Liver (tissue), 9 donors: Measurements from ENCODE around the gene PAK1. TPM values are rescaled to one million over a fixed set of nuclear protein-coding genes. Genes with fewer than 3 reads are reported as not detected.

Source experiments
- DNase-seq: peaks from one replicate; pipeline ENCODE4 v3.0.0-alpha.2; 2017; ENCODE audit warnings: low spot score
- H3K27ac ChIP-seq, 2 donors: one replicate each; pipeline ENCODE4 v1.7.0; 2013; ENCODE audit warnings: inconsistent platforms in 2 of 2, low read length in 2 of 2, control low read depth in 1 of 2, low read depth in 1 of 2, mild to moderate bottlenecking in 1 of 2
- H3K27me3 ChIP-seq, 4 donors: one replicate each; pipeline versions ENCODE4 v1.6.1 to v1.7.0; 2013; ENCODE audit warnings: low read length in 3 of 4, inconsistent platforms in 1 of 4, mild to moderate bottlenecking in 1 of 4, moderate library complexity in 1 of 4; ENCODE audit not compliant: control insufficient read depth in 4 of 4, insufficient read depth in 4 of 4
- H3K36me3 ChIP-seq, 4 donors: one replicate each; pipeline versions ENCODE4 v1.6.1 to v1.7.0; 2013; ENCODE audit warnings: low read length in 3 of 4, mild to moderate bottlenecking in 3 of 4, low read depth in 1 of 4, moderate library complexity in 1 of 4; ENCODE audit not compliant: control insufficient read depth in 4 of 4, insufficient read depth in 3 of 4
- H3K4me1 ChIP-seq, 4 donors: one replicate each; pipeline versions ENCODE4 v1.6.1 to v1.7.0; 2013; ENCODE audit warnings: low read length in 3 of 4, mild to moderate bottlenecking in 3 of 4, moderate library complexity in 1 of 4; ENCODE audit not compliant: control insufficient read depth in 4 of 4, insufficient read depth in 4 of 4
- H3K4me3 ChIP-seq, 3 donors: one replicate each; pipeline versions ENCODE4 v1.6.1 to v1.7.0; 2013; ENCODE audit warnings: low read length in 3 of 3, control low read depth in 1 of 3, low read depth in 1 of 3, mild to moderate bottlenecking in 1 of 3
- H3K9ac ChIP-seq, 2 donors: one replicate each; pipeline ENCODE4 v1.7.0; 2013; ENCODE audit warnings: low read length in 2 of 2, mild to moderate bottlenecking in 2 of 2, moderate library complexity in 2 of 2, control low read depth in 1 of 2, low read depth in 1 of 2
- H3K9me3 ChIP-seq, 4 donors: one replicate each; pipeline versions ENCODE4 v1.6.1 to v1.7.0; 2013; ENCODE audit warnings: low read length in 3 of 4; ENCODE audit not compliant: control insufficient read depth in 4 of 4
- ATF3 ChIP-seq: IDR thresholded peaks from 2 replicates; pipeline ENCODE4 v1.6.1; 2016; ENCODE audit warnings: antibody characterized with exemption
- EGR1 ChIP-seq, 2 donors: IDR thresholded peaks; 2 replicates each; pipeline ENCODE4 v1.6.1; 2016 to 2018; ENCODE audit warnings: antibody characterized with exemption in 2 of 2, low read depth in 2 of 2
- FOXA2 ChIP-seq: IDR thresholded peaks from 2 replicates; pipeline ENCODE4 v1.6.1; 2016; ENCODE audit warnings: antibody characterized with exemption
- JUND ChIP-seq, 2 donors: IDR thresholded peaks; 2 replicates each; pipeline ENCODE4 v1.6.1; 2016; ENCODE audit warnings: antibody characterized with exemption in 2 of 2
- MAX ChIP-seq: IDR thresholded peaks from 2 replicates; pipeline ENCODE4 v1.6.1; 2016; ENCODE audit warnings: antibody characterized with exemption
- NR2F2 ChIP-seq: IDR thresholded peaks from 2 replicates; pipeline ENCODE4 v1.6.1; 2016; ENCODE audit warnings: antibody characterized with exemption
- RAD21 ChIP-seq, 2 donors: IDR thresholded peaks; 2 replicates each; pipeline ENCODE4 v1.6.1; 2016; ENCODE audit warnings: antibody characterized with exemption in 2 of 2, mild to moderate bottlenecking in 2 of 2
- REST ChIP-seq: IDR thresholded peaks from 2 replicates; pipeline ENCODE4 v1.6.1; 2016; ENCODE audit warnings: antibody characterized with exemption, mild to moderate bottlenecking
- TAF1 ChIP-seq: conservative IDR thresholded peaks from 2 replicates; pipeline ENCODE4 v1.6.1; 2016; ENCODE audit warnings: antibody characterized with exemption, mild to moderate bottlenecking
- YY1 ChIP-seq: IDR thresholded peaks from 2 replicates; pipeline ENCODE4 v1.6.1; 2016; ENCODE audit warnings: antibody characterized with exemption, mild to moderate bottlenecking
- ZBTB33 ChIP-seq: IDR thresholded peaks from 2 replicates; pipeline ENCODE4 v1.6.1; 2016; ENCODE audit warnings: antibody characterized with exemption
- WGBS: extraction: QIAGEN DNeasy Blood & Tissue Kit; methylation state at CpG from one replicate; pipeline ENCODE4 v1.1.7; 2013; 5-methylcytosine and 5-hydroxymethylcytosine counted together
- polyA plus RNA-seq, 2 donors: library from polyadenylated mRNA; stranded (reverse) in 1 of 2; unstranded in 1 of 2; fragments of 200-250 nt in 1 of 2; fragments of >200 nt in 1 of 2; fragmentation: Nextera tagmentation in 1 of 2; extraction: Ambion mirVana in 1 of 2; gene quantifications; one replicate each; pipeline versions ENCODE4 v1.2.1 to v1.2.3, GENCODE V29; 2013 to 2015
- total RNA-seq, 2 donors: library from RNA; depleted of rRNA; stranded (reverse); fragments of >200 nt; gene quantifications; one replicate each; pipeline ENCODE4 v1.2.3, GENCODE V29; 2014
- donor health status: healthy.
- donor health status: healthy.
- donor health status: healthy.
- donor health status: healthy.
- donor health status: healthy.

The PAK1 gene
- total and polyA plus RNA-seq, 4 donors, result 3.6 to 24.9 (median 7.4) TPM

- Histone ChIP-seq H3K9me3 (no peaks in the 10 kb centered on the region), H3K27me3 (no peaks in the 10 kb centered on the region), H3K4me3 (no peak overlapping the region), H3K9ac (no peak overlapping the region), H3K4me1 (peaks cover 0 to 12% (median 7%) of the 10 kb centered on the region in 4 donors), H3K27ac (no peak overlapping the region), H3K36me3 (no peaks in the 10 kb centered on the region)
- no peak for TF ChIP-seq JUND (IDR thresholded peaks at IDR 0.05)
- 81% methylated on average over 5 of the region's 5 CpGs for WGBS
- DNase-seq, result no peak
These were observed 16.6 kb downstream of the PAK1 start for GRCh38 chr11:77457340-77457739.

- H3K36me3 ChIP-seq, result no peaks in the 10 kb centered on the region
- no peaks in the 10 kb centered on the region for H3K9me3 ChIP-seq
- H3K27ac ChIP-seq, result no peak overlapping the region
- DNase-seq, result no peak
- H3K4me1 ChIP-seq, result peaks cover 0 to 12% (median 7%) of the 10 kb centered on the region in 4 donors
- H3K27me3 ChIP-seq, result no peaks in the 10 kb centered on the region
- TF ChIP-seq FOXA2 (no peak), ATF3 (no peak), REST (no peak), ZBTB33 (no peak)
- H3K9ac ChIP-seq, result no peak overlapping the region
- no peak overlapping the region for H3K4me3 ChIP-seq
These were observed 18.2 kb downstream of the PAK1 start for GRCh38 chr11:77455740-77456139.

- Histone ChIP-seq H3K36me3 (no peaks in the 10 kb centered on the region), H3K27me3 (no peaks in the 10 kb centered on the region), H3K9ac (no peak overlapping the region), H3K27ac (no peak overlapping the region), H3K4me3 (no peak overlapping the region), H3K9me3 (no peaks in the 10 kb centered on the region), H3K4me1 (peaks cover 0 to 12% (median 7%) of the 10 kb centered on the region in 4 donors)
- no peak for DNase-seq
- WGBS, result 62% methylated on average over 4 of the region's 4 CpGs
- no peak for TF ChIP-seq YY1
- TF ChIP-seq REST, result no peak
- TF ChIP-seq RAD21 (IDR thresholded peaks at IDR 0.05), result no peak
- no peak for TF ChIP-seq MAX
- TF ChIP-seq EGR1 (IDR thresholded peaks at IDR 0.05; ENCODE audit: low read depth in 2 of 2), result no peak
- TF ChIP-seq JUND (IDR thresholded peaks at IDR 0.05), result no peak
- TF ChIP-seq TAF1, result no peak
- no peak for TF ChIP-seq FOXA2
- no peak for TF ChIP-seq NR2F2
- TF ChIP-seq ATF3, result no peak
- TF ChIP-seq ZBTB33, result no peak
These were observed 18.8 kb downstream of the PAK1 start for GRCh38 chr11:77454867-77455655.
